ENCODE data around the gene PLCH1.

DNA sequence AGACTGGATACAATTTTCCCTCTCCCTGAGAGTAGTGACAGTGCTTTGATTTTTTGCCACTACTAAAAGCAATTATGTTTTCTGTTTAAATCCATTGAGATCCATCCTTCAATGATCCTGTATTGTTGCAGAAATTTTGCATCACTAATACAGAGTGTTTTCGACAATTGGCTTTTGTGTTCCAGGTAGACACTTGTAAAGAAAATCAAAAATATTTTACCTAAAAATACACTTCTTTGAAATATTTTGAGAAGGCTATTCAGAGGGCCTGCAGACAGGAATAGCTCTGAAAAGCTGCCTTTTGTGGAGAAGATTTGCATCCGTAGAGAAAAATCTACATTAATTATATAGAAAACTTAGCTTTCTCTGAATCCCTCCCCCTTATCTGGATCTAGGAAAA, 384.6 kb downstream of the PLCH1 start:
- TF ChIP-seq HCFC1 (IDR thresholded peaks at IDR 0.05; ENCODE audit: low read depth, low read length), result no peak
- TF ChIP-seq, protein P1, sequence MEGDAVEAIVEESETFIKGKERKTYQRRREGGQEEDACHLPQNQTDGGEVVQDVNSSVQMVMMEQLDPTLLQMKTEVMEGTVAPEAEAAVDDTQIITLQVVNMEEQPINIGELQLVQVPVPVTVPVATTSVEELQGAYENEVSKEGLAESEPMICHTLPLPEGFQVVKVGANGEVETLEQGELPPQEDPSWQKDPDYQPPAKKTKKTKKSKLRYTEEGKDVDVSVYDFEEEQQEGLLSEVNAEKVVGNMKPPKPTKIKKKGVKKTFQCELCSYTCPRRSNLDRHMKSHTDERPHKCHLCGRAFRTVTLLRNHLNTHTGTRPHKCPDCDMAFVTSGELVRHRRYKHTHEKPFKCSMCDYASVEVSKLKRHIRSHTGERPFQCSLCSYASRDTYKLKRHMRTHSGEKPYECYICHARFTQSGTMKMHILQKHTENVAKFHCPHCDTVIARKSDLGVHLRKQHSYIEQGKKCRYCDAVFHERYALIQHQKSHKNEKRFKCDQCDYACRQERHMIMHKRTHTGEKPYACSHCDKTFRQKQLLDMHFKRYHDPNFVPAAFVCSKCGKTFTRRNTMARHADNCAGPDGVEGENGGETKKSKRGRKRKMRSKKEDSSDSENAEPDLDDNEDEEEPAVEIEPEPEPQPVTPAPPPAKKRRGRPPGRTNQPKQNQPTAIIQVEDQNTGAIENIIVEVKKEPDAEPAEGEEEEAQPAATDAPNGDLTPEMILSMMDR (CRISPR knock-in tag; IDR thresholded peaks at IDR 0.05), result no peak
- no peak for TF ChIP-seq ZFP62 (CRISPR knock-in tag; IDR thresholded peaks at IDR 0.05)

All from HepG2 (cell line).